ENCODE data around the gene HSH2D.
"Not testable (repeated sequence)": the region's sequence is repeated elsewhere in the genome, so short reads cannot be mapped to it uniquely, and the experiment has no call there.

Gene HSH2D

DNA sequence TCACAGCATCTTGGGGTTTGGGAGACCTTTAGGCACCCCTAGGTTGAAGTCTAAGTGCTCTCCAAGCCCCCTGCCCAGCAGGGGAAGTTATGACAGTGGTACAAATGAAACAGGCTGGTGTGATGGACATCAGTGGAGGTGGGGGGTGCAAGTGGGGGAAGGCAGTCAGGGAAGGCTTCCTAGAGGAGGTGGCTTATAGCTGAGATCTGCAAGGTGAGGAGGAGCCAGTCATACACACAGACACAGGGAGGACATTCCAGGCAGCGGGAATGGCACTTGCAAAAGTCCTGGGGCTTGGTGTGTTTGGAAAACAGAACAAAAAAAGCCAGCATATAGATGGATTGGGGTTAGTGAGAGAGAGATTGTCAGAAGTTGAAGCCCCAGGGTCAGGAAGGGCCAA is 11.6 kb downstream of the HSH2D start:
- DNase-seq (ENCODE audit: low spot score) = no peak

DNA sequence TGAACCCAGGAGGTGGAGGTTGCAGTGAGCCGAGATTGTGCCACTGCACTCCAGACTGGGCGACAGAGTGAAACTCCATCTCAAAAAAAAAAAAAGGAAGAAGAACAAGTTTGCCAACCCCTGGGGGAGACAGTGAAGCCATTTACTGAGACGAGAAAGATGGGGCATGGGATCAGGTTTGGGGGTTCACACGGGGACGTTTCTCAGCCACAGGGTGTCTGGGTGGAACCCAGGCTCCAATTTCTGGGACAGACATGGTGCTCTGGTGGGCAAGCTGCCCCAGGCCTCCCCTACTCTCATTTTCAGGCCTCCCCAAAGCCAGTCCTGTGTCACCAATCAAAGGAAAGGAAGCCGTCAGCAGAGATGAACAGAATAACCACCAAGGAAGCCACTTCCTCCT is 13.4 kb downstream of the HSH2D start:
- no peak for DNase-seq (ENCODE audit: low spot score)

- DNase-seq (ENCODE audit: low spot score) = no peak
Observed at GRCh38 chr19:16157601-16158000, 14.1 kb downstream of the HSH2D start.

- no peak for DNase-seq (ENCODE audit: low spot score)
Observed at GRCh38 chr19:16159655-16160054, 16.2 kb downstream of the HSH2D start.

DNA sequence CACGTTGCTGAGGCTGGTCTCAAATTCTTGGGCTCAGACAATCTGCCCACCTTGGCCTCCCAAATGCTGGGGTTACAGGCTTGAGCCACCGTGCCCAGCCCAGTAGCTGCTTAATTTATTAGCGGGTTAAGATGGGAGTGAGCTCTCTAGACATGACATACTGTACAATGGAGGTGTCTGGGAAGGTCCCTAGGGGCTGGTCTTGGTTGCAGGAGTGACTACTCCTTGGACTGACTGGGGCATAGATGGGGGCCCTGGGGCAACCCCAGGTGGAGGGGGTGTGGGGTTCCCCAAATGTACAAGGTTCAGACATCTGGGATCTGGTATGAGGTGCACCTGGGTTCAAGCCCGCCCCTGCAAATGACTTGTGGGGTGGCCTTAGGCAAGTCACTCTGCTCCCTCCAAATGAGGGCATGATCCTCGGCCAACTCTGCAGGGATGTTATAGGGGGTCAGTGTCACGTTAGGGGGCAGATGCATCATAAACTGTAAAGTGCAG is 17.0 kb downstream of the HSH2D start:
- DNase-seq (ENCODE audit: low spot score) = no peak

DNA sequence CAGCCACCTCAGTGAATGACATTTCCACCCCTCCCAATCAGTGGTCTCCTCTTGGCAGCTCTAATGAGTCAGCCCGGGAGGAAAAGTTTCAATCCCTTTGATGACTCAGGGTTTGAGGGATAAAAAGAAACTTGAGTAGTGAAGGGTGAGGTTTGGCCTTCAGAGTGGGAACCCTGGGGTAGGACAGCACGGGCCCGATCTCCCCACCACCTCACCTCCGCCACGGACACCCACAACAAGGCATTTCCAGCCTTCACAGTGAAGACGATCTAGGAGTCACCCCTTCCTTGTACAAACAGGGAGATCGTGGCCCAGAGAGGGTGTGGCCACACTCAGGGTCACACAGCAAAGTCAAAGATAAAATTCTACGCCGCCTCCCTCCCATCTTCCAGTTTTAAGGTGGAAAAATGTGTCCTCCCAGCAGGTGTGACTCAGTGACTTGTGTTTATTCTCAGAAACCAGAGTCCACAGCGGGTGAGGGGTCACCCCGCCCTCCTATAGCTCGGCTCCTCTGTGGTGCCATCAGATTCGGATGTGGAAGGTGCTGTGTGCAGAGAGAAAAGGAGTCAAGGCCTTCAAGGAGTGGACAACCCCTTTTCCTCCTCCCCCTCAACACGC is 17.6 kb downstream of the HSH2D start:
- DNase-seq (ENCODE audit: low spot score) = peak; percentile 81

DNA sequence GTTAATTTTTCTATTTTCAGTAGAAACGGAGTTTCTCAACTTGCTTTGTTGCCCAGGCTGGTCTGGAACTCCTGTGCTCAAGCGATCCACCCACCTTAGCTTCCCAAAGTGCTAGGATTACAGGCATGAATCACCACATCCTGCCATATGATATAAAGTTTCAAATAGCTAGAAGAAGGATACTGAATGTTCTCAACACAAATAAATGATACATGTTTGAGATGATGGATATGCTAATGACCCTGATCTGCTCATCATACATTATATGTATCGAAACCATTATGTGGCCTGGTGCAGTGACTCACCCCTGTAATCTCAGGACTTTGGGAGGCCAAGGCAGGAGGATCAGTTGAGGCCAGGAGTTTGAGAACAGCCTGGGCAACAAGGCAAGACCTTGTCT is 18.4 kb downstream of the HSH2D start:
- DNase-seq (ENCODE audit: low spot score) = peak; percentile 71

DNA sequence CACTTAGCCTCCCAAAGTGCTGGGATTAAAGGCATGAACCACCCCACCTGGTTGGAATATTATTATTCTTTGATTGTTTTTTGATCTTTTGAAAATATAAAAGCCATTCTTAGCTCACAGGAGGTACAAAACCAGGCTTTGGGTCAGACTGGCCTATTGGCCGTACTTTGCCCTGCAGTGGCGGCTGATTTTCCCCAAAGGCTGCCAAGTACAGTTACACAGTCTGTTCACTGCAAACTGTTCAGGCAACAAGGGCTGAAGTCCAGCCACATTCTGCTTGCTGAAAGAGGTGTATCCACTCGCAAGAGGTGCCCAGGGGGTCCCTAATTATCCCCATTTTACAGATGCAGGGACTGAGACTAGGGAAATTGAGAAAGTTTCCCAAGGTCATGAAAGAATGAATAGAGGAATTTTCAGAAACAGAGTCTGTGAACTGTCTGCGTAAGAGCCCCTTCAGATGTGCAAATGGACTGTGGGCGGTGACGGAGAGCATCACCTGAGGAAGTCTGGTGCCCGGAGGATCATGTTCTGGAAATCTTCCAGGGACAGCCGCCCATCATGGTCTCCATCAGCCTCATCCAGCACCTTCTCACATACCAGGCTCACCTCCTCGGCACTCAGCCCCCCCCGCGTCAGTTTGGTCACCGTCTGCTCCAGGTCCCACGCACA is 20.9 kb downstream of the HSH2D start:
- no peak for DNase-seq (ENCODE audit: low spot score)

- DNase-seq (ENCODE audit: low spot score) = no peak
Observed at GRCh38 chr19:16166417-16166816, 22.9 kb downstream of the HSH2D start.

DNA sequence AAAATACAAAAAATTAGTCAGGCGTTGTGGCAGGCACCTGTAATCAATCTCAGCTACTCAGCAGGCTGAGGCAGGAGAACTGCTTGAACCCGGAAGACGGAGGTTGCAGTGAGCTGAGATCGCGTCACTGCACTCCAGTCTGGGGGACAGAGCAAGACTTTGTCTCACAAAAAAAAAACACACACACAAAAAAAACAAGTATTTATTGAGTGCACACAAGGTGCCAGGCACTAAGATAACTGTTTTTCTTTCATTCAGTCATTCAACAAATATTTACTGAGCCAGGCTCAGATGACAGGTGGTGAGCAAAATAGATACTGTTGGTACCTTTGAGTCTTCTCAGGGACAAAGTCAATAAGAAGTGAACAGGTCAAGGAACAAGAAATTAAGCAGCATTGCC is 23.6 kb downstream of the HSH2D start:
- DNase-seq (ENCODE audit: low spot score) = no peak

DNA sequence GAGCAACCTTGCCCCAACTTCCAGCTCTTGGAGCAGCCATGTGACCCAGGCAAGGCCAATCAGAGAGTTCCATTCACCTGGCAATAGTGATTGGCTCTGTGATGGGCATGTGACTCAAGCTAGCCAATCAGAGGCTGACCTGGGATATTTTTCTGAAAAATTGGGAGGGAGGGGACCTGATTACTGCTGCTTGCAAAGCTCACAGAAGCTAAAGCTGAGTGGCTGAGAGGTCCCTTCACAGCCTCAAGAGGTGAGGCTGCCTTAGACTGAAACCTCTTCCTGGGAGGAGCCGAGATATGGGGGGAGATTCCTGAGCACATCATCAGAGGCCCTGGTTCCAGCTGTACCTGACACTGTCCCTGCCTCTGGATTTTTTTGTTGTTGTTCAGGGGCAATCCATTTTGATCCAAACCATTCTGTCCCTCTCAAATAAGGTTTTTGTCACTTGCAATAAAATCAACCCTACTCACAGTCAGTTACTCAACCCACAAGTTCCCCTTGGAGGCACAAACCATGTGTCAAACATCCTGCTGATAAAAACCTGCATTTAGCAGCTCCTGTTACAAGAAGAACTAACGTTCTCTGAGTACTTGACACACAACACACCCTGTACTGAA is 25.1 kb downstream of the HSH2D start:
- DNase-seq (ENCODE audit: low spot score) = no peak

- DNase-seq (ENCODE audit: low spot score) = no peak
Observed at GRCh38 chr19:16170134-16170533, 26.6 kb downstream of the HSH2D start.

- DNase-seq (ENCODE audit: low spot score) = no peak
Observed at GRCh38 chr19:16175954-16176353, 32.5 kb downstream of the HSH2D start.

- not testable (repeated sequence) for DNase-seq (ENCODE audit: low spot score)
Observed at GRCh38 chr19:16178866-16179265, 35.4 kb downstream of the HSH2D start.

DNA sequence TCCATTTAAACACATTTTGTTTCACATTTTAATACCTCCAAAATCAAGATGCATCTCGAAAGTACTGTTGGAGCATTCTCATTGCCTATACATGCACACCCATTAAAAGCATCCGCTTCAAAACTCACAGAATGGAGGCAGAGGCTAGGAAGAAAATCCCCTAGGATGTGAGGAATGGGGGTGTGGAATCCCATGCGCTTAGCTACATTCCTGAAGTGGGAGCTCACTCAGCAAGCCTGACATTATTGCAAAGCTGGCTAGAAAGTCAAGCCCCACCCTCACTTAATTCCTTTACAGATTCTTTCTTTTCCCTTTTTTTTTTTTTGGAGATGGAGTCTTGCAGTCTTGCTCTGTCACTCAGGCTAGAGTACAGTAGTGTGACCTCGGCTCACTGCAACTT is 37.1 kb downstream of the HSH2D start:
- peak; percentile 67 for DNase-seq (ENCODE audit: low spot score)

DNA sequence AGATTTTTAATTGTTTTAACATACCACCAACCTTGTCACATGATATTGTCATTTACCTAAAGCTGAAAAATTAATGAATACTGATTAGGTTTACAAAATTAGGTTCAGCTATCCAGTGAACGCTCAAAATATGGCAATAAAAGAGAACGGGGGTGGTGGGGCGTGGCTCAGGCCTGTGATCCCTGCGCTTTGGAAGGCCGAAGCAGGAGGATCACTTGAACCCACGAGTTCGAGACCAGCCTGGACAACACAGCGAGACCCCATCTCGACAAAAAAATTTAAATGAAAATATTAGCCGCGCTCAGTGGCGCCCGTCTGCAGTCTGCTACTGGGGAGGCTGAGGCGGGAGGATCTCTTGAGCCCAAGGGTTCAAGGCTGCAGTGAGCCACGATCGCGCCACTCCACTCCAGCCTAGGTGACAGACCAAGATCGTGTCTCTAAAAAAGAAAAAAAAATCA is 41.2 kb downstream of the HSH2D start:
- no peak for DNase-seq (ENCODE audit: low spot score)

DNA sequence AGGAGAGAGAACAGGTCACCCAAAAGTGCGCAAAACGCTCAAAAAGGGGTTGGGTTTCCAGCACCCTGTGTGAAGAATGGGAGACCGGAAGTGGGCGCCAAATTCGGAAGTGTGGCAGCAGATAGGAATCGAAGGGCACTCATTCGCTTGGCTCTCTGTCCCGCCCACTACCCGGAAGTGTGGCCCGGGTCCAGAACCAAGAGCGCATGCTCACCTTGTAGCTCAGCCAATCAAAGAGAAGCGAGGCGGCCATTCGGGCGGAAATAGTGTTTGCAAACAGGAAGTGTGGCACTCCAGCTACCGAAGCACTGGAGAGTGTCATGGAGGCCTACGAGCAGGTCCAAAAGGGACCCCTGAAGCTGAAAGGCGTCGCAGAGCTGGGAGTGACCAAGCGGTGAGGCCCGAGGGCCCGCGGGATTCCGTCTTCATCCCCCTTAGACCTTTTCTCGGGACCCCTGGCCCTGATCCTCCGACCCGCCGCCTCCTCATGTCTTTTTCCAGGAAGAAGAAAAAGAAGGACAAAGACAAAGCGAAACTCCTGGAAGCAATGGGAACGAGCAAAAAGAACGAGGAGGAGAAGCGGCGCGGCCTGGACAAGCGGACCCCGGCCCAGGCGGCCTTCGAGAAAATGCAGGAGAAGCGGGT is 41.8 kb downstream of the HSH2D start, which contains the start of gene FAM32A:
FAM32A (plus strand) TSS at position 288 of the 645 bp plus-strand sequence; CDS start at position 321, 33 bp downstream.
- peak; percentile 100 for DNase-seq (ENCODE audit: low spot score)

DNA sequence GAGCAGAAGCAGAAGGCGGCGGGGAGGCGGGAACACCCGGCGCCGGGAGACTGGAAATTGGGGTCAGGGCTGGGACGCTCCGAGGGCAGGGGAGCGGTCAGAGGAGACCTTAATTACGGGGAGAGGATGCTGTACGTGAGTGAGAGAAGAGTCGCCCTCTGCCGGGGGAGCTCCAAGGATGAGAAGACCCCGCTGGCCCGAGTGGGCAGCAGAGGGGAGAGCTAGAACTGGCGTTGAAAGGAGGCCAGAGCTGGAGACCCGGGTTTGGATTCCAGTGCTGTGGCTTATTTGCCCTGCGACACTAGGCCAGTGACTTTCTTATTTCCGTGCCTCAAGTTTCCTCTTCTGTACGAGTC is 42.3 kb downstream of the HSH2D start:
- DNase-seq (ENCODE audit: low spot score) = peak; percentile 51

- no peak for DNase-seq (ENCODE audit: low spot score)
Observed at GRCh38 chr19:16188521-16188920, 45.0 kb downstream of the HSH2D start.

DNA sequence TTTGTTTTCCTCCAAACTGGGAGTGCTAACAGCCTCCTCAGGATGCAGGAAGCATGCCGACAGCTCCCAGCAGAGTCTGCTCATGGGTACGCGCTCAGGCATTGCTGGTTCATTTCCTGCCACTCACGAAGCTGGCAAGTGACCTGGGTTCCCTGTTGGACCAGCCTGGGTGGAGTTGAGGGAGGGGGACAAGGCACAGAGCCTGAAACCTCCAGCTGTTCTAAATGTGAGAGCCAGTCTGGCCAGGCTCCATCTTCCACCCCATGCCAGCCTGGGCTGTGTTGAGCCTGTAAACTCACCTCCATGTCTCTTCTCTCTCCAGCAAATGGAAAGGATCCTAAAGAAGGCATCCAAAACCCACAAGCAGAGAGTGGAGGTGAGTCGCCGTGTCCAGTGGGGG is 46.7 kb downstream of the HSH2D start:
- DNase-seq (ENCODE audit: low spot score) = no peak

DNA sequence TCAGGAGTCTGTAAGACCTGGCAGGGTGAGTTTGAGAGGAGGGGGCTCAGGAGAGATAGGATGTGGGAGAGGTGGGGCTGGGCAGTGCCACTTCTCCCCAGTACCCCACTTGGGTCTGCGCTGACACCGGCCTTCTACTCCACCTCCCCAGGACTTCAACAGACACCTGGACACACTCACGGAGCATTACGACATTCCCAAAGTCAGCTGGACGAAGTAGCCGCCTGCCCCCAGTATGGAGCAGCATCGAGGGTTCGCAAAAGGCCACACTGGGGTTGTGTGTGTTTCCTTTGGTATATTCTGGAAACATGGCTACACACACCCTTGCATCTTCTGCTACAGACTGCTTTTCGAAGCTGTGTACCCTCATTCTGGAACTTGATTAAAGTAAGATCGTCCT is 47.3 kb downstream of the HSH2D start:
- DNase-seq (ENCODE audit: low spot score) = no peak

GRCh38 chr19:16191216-16191908 is 47.9 kb downstream of the HSH2D start:
- DNase-seq (ENCODE audit: low spot score) = no peak

All from kidney tubule cell (primary cell).